CD4-positive, alpha-beta T cell (primary cell): Measurements from ENCODE around the gene KCNQ1. TPM values are rescaled to one million over a fixed set of nuclear protein-coding genes. Genes with fewer than 3 reads are reported as not detected.
A peak's percentile ranks its signal among the peaks of the same experiment; 100 is the strongest.

Experiments
- ATAC-seq: fragments of 200-7000 bp; cut with Tn5 transposase; one replicate; pipeline ENCODE4 v1.10.0; 2022; ENCODE audit warnings: mild to moderate bottlenecking; ENCODE audit not compliant: poor library complexity
- CTCF ChIA-PET: fragments of 350-600 bp; sonication (Branson Sonifier 250); formaldehyde crosslinking; loops from one replicate; lab custom pipeline; 2021; ENCODE audit warnings: antibody characterized with exemption, inconsistent platforms; lab: Charles Lee
- POLR2A ChIA-PET: fragments of 350-600 bp; sonication (Branson Sonifier 250); formaldehyde crosslinking; loops from one replicate; lab custom pipeline; 2021; ENCODE audit warnings: antibody characterized with exemption, inconsistent platforms; lab: Charles Lee
- DNase-seq, 14 experiments: peaks; one replicate each; pipeline ENCODE4 v3.0.0-alpha.2; 2013 to 2020; ENCODE audit warnings: mixed read lengths in 2 of 14
- H3K27ac ChIP-seq, 2 donors: one replicate each; pipeline versions ENCODE4 v1.5.1 to v1.7.0; 2013; ENCODE audit warnings: low read length in 2 of 2, low read depth in 1 of 2, mild to moderate bottlenecking in 1 of 2
- H3K27me3 ChIP-seq, 2 experiments: 1 replicate in 1 of 2; 2 replicates in 1 of 2; pipeline versions ENCODE4 v1.6.1 to v1.7.0; 2013; ENCODE audit warnings: low read length in 2 of 2, control low read depth in 1 of 2, mild to moderate bottlenecking in 1 of 2, moderate library complexity in 1 of 2; ENCODE audit not compliant: insufficient read depth in 2 of 2, control insufficient read depth in 1 of 2
- H3K36me3 ChIP-seq: one replicate; pipeline ENCODE4 v1.6.1; 2013; ENCODE audit warnings: low read length, control low read depth; ENCODE audit not compliant: insufficient read depth
- H3K4me1 ChIP-seq: one replicate; pipeline ENCODE4 v1.6.1; 2013; ENCODE audit warnings: low read length, control low read depth; ENCODE audit not compliant: insufficient read depth
- H3K4me3 ChIP-seq: one replicate; pipeline ENCODE4 v1.5.1; 2013; ENCODE audit warnings: mild to moderate bottlenecking, low read length, moderate library complexity
- H3K9me3 ChIP-seq, 2 experiments: 1 replicate in 1 of 2; 2 replicates in 1 of 2; pipeline versions ENCODE4 v1.6.1 to v1.7.0; 2013; ENCODE audit warnings: low read length in 2 of 2, mild to moderate bottlenecking in 2 of 2, control low read depth in 1 of 2, moderate library complexity in 1 of 2; ENCODE audit not compliant: control insufficient read depth in 1 of 2, insufficient read depth in 1 of 2
- H3K27ac Mint-ChIP-seq: one replicate; pipeline ENCODE4 v1.8.0; 2020; ENCODE audit warnings: mixed read lengths
- H3K27me3 Mint-ChIP-seq: one replicate; pipeline ENCODE4 v1.8.0; 2021; ENCODE audit warnings: mixed read lengths
- H3K36me3 Mint-ChIP-seq: one replicate; pipeline ENCODE4 v1.8.0; 2021; ENCODE audit warnings: low read depth, mixed read lengths
- H3K4me1 Mint-ChIP-seq: one replicate; pipeline ENCODE4 v1.8.0; 2021; ENCODE audit warnings: low read depth, mixed read lengths
- H3K4me3 Mint-ChIP-seq: one replicate; pipeline ENCODE4 v1.8.0; 2020; ENCODE audit warnings: mild to moderate bottlenecking, mixed read lengths
- H3K9me3 Mint-ChIP-seq: one replicate; pipeline ENCODE4 v1.8.0; 2020; ENCODE audit warnings: mixed read lengths
- CTCF ChIP-seq: fragments of 200-600 bp; IDR thresholded peaks from one replicate; pipeline ENCODE4 v1.8.0; 2022; ENCODE audit warnings: antibody characterized with exemption, mild to moderate bottlenecking
- intact Hi-C, 2 experiments: fragments of 100-400 bp; cut with DNase I in 1 of 2; cut with micrococcal nuclease in 1 of 2; formaldehyde crosslinking; loops; one replicate each; pipeline versions ENCODE4 v1.15.1 to v1.9.0; 2023 to 2025; cut with DNase I, micrococcal nuclease
- total RNA-seq, 174 experiments: library from RNA in 2 of 174; stranded (reverse) in 2 of 174; gene quantifications; one replicate each; pipeline ENCODE4 v1.2.3 and lab custom pipeline; 2021 to 2026

Gene KCNQ1
- total RNA-seq, 2 experiments from 2014 or later: 31.3 to 33.1 TPM

- H3K36me3 Mint-ChIP-seq: no peaks in the 10 kb centered on the region
- no peak for ATAC-seq
- CTCF ChIA-PET: interaction anchor here (0.8 kb wide), 1 partner anchor 113 kb away, joined by 3 read pairs; no protein-coding TSS in a partner anchor
- no peaks in the 10 kb centered on the region for H3K9me3 ChIP-seq
- H3K27ac ChIP-seq: no peak overlapping the region
- no peak for DNase-seq
- no peaks in the 10 kb centered on the region for H3K36me3 ChIP-seq
- no peak overlapping the region for H3K4me3 Mint-ChIP-seq
- no peaks in the 10 kb centered on the region for H3K27me3 Mint-ChIP-seq
- no peaks in the 10 kb centered on the region for H3K27me3 ChIP-seq
- H3K4me1 Mint-ChIP-seq: no peaks in the 10 kb centered on the region
- H3K27ac Mint-ChIP-seq: no peak overlapping the region
- peaks cover 14% of the 10 kb centered on the region for H3K4me1 ChIP-seq
- intact Hi-C loops: no loop called here
- POLR2A ChIA-PET: no interaction called here
- TF ChIP-seq CTCF: no peak
- H3K9me3 Mint-ChIP-seq: no peaks in the 10 kb centered on the region
- H3K4me3 ChIP-seq: no peak overlapping the region
Observed at GRCh38 chr11:2417856-2418692, 26.7 kb upstream of the KCNQ1 start.

- Mint-ChIP-seq H3K4me3 (no peak overlapping the region), H3K4me1 (no peaks in the 10 kb centered on the region), H3K9me3 (no peaks in the 10 kb centered on the region), H3K27ac (no peak overlapping the region), H3K36me3 (no peaks in the 10 kb centered on the region), H3K27me3 (no peaks in the 10 kb centered on the region)
- intact Hi-C loops: no loop called here
- H3K4me1 ChIP-seq: peaks cover 14% of the 10 kb centered on the region
- TF ChIP-seq CTCF: no peak
- no peak for DNase-seq
- no peaks in the 10 kb centered on the region for H3K27me3 ChIP-seq
- no peak overlapping the region for H3K4me3 ChIP-seq
- no peak for ATAC-seq
- ChIA-PET POLR2A (no interaction called here), CTCF (interaction anchor here (0.7 to 3.5 kb wide), 7 partner anchors 10 to 267 kb away, joined by 3 to 89 read pairs (median 5); partner anchors contain the start of genes C11orf21, TSPAN32 and TSSC4)
- no peaks in the 10 kb centered on the region for H3K36me3 ChIP-seq
- no peak overlapping the region for H3K27ac ChIP-seq
- H3K9me3 ChIP-seq: no peaks in the 10 kb centered on the region
Observed at GRCh38 chr11:2418693-2419360, 26.0 kb upstream of the KCNQ1 start.

- H3K4me3 ChIP-seq: no peak overlapping the region
- Mint-ChIP-seq H3K4me3 (no peak overlapping the region), H3K36me3 (no peaks in the 10 kb centered on the region)
Observed at GRCh38 chr11:2419638-2420501, 24.9 kb upstream of the KCNQ1 start.

More at GRCh38 chr11:2419638-2420501, 24.9 kb upstream of the KCNQ1 start:
- Histone ChIP-seq H3K36me3 (no peaks in the 10 kb centered on the region), H3K9me3 (peaks cover 0 to 4% of the 10 kb centered on the region in 2 experiments), H3K4me1 (peaks cover 14% of the 10 kb centered on the region), H3K27me3 (no peaks in the 10 kb centered on the region), H3K27ac (no peak overlapping the region)
- no peaks in the 10 kb centered on the region for H3K27me3 Mint-ChIP-seq
- TF ChIP-seq CTCF: peak; percentile 75
- peak; percentile 35 for ATAC-seq
- ChIA-PET CTCF (interaction anchor here (0.7 to 3.5 kb wide), 17 partner anchors 11 to 767 kb away, joined by 3 to 89 read pairs (median 4); partner anchors contain the start of genes C11orf21, TRPM5, TSPAN32 and TSSC4), POLR2A (interaction anchor here (1.3 kb wide), 1 partner anchor 224 kb away, joined by 3 read pairs; no protein-coding TSS in a partner anchor)
- no peak overlapping the region for H3K27ac Mint-ChIP-seq
- intact Hi-C loops: loop anchor here (1.0 kb wide), 4 partner anchors 115 to 254 kb away; no protein-coding TSS in a partner anchor
- peak in 13 of 14 experiments; percentile 39 to 82 (median 52) for DNase-seq
- no peaks in the 10 kb centered on the region for H3K9me3 Mint-ChIP-seq
- H3K4me1 Mint-ChIP-seq: no peaks in the 10 kb centered on the region
